B cell (primary cell): ENCODE measurements around the gene KRT71. TPM values are rescaled to one million over a fixed set of nuclear protein-coding genes. Genes with fewer than 3 reads are reported as not detected.

Experiments
- ATAC-seq: fragments of 200-7000 bp; cut with Tn5 transposase; one replicate; pipeline ENCODE4 v1.10.0; 2021; ENCODE audit warnings: low read depth, mild to moderate bottlenecking, moderate number of reproducible peaks, moderate library complexity
- CTCF ChIA-PET: fragments of 350-600 bp; sonication (Branson Sonifier 250); formaldehyde crosslinking; loops from one replicate; lab custom pipeline; 2021; ENCODE audit warnings: antibody characterized with exemption, inconsistent platforms; lab: Charles Lee
- POLR2A ChIA-PET: fragments of 350-600 bp; sonication (Branson Sonifier 250); formaldehyde crosslinking; loops from one replicate; lab custom pipeline; 2021; ENCODE audit warnings: antibody characterized with exemption; lab: Charles Lee
- DNase-seq: peaks from one replicate; pipeline ENCODE4 v3.0.0; 2013
- H2AFZ ChIP-seq: 2 replicates; pipeline ENCODE4 v1.6.1; 2012; ENCODE audit warnings: mild to moderate bottlenecking, low read depth, low read length; ENCODE audit not compliant: insufficient read depth, poor library complexity, severe bottlenecking
- H3K27ac ChIP-seq, 2 donors: 1 replicate in 1 of 2; 2 replicates in 1 of 2; pipeline ENCODE4 v1.5.1; 2012 to 2013; ENCODE audit warnings: low read length in 2 of 2, mild to moderate bottlenecking in 2 of 2, moderate library complexity in 1 of 2
- H3K27me3 ChIP-seq, 4 experiments: fragments of 200-600 bp in 1 of 4; sonication (generic) in 1 of 4; replicated peaks in 1 of 4; 1 replicate in 2 of 4; 2 replicates in 2 of 4; pipeline versions ENCODE4 v1.6.1 to v1.7.0; 2013 to 2016; ENCODE audit warnings: low read length in 3 of 4, mild to moderate bottlenecking in 2 of 4, mixed read lengths in 1 of 4, moderate library complexity in 1 of 4; ENCODE audit not compliant: insufficient read depth in 4 of 4, control insufficient read depth in 3 of 4; ENCODE audit errors: control extremely low read depth in 1 of 4
- H3K36me3 ChIP-seq, 2 experiments: replicated peaks in 1 of 2; 1 replicate in 1 of 2; 2 replicates in 1 of 2; pipeline versions ENCODE4 v1.6.1 to v1.7.1; 2013; ENCODE audit warnings: low read length in 1 of 2; ENCODE audit not compliant: insufficient read depth in 2 of 2, control insufficient read depth in 1 of 2; ENCODE audit errors: control extremely low read depth in 1 of 2, extremely low read depth in 1 of 2
- H3K4me1 ChIP-seq, 2 donors: fragments of 200-600 bp in 1 of 2; sonication (generic) in 1 of 2; 1 replicate in 1 of 2; 2 replicates in 1 of 2; pipeline versions ENCODE4 v1.5.1 to v1.6.1; 2013 to 2017; ENCODE audit warnings: low read length in 2 of 2; ENCODE audit not compliant: control insufficient read depth in 2 of 2, insufficient read depth in 2 of 2
- H3K4me2 ChIP-seq: replicated peaks from 2 replicates; pipeline ENCODE3; 2012; ENCODE audit warnings: mild to moderate bottlenecking, low read depth, low read length; ENCODE audit not compliant: poor library complexity, severe bottlenecking
- H3K4me3 ChIP-seq, 5 experiments: fragments of 200-600 bp in 1 of 5; sonication (generic) in 1 of 5; 1 replicate in 3 of 5; 2 replicates in 2 of 5; pipeline versions ENCODE4 v1.5.1 to v1.7.0; 2011 to 2016; ENCODE audit warnings: low read length in 4 of 5, mild to moderate bottlenecking in 4 of 5, low read depth in 2 of 5, control low read depth in 1 of 5, moderate library complexity in 1 of 5; ENCODE audit not compliant: insufficient read depth in 1 of 5; ENCODE audit errors: control extremely low read depth in 1 of 5, extremely low read depth in 1 of 5
- H3K79me2 ChIP-seq: fragments of 200-600 bp; sonication (generic); one replicate; pipeline ENCODE4 v1.6.0; 2016; ENCODE audit warnings: low read length; ENCODE audit not compliant: control insufficient read depth, insufficient read depth
- H3K9ac ChIP-seq: fragments of 200-600 bp; sonication (generic); 2 replicates; pipeline ENCODE4 v1.6.1; 2017; ENCODE audit warnings: mild to moderate bottlenecking, low read length, moderate library complexity
- H3K9me3 ChIP-seq, 3 donors: one replicate each; pipeline versions ENCODE4 v1.6.1 to v1.7.1; 2013; ENCODE audit warnings: low read length in 2 of 3; ENCODE audit not compliant: control insufficient read depth in 2 of 3, insufficient read depth in 1 of 3; ENCODE audit errors: control extremely low read depth in 1 of 3
- H4K20me1 ChIP-seq: 2 replicates; pipeline ENCODE4 v1.6.0; 2012; ENCODE audit warnings: mild to moderate bottlenecking, low read length; ENCODE audit not compliant: insufficient read depth, control insufficient read depth, poor library complexity, severe bottlenecking
- H3K27ac Mint-ChIP-seq: one replicate; pipeline ENCODE4 v1.8.0; 2021; ENCODE audit warnings: mixed read lengths
- H3K27me3 Mint-ChIP-seq: one replicate; pipeline ENCODE4 v1.8.0; 2021; ENCODE audit warnings: mixed read lengths
- H3K4me1 Mint-ChIP-seq: one replicate; pipeline ENCODE4 v1.8.0; 2021; ENCODE audit warnings: mixed read lengths
- H3K4me3 Mint-ChIP-seq: one replicate; pipeline ENCODE4 v1.8.0; 2021; ENCODE audit warnings: mixed read lengths
- H3K9me3 Mint-ChIP-seq: one replicate; pipeline ENCODE4 v1.8.0; 2022; ENCODE audit warnings: mixed read lengths; ENCODE audit not compliant: insufficient read depth
- EZH2 ChIP-seq: IDR thresholded peaks from 2 replicates; pipeline ENCODE4 v1.6.1; 2012; ENCODE audit warnings: borderline replicate concordance, low read depth, mild to moderate bottlenecking, moderate library complexity, low read length; ENCODE audit not compliant: insufficient read depth, poor library complexity, severe bottlenecking
- WGBS: methylation state at CpG from one replicate; pipeline ENCODE4 v1.1.5; 2013; ENCODE audit warnings: missing lambda C conversion rate; ENCODE audit not compliant: insufficient coverage; 5-methylcytosine and 5-hydroxymethylcytosine counted together
- intact Hi-C: fragments of 100-400 bp; cut with micrococcal nuclease; formaldehyde crosslinking; loops from one replicate; pipeline ENCODE4 v1.10.0; 2022
- polyA plus RNA-seq: library from polyadenylated mRNA; depleted of rRNA; stranded (reverse); fragments of >200 nt; gene quantifications from 2 replicates; pipeline ENCODE4 v1.2.3, GENCODE V29; 2012
- total RNA-seq, 2 donors: library from RNA; stranded (reverse); fragments of 120-200 nt in 1 of 2; gene quantifications; 1 replicate in 1 of 2; 2 replicates in 1 of 2; pipeline versions ENCODE4 v1.2.3 to v1.2.4, GENCODE V29; 2013 to 2022
- TF ChIP-seq, protein P1 (sequence below): fragments of 200-600 bp; IDR thresholded peaks from one replicate; pipeline ENCODE4 v1.8.0; 2022; ENCODE audit warnings: antibody characterized with exemption, mild to moderate bottlenecking

Gene KRT71
- total and polyA plus RNA-seq, 2 donors (not counting 1 experiment from before 2014, with no cell fraction given) = not detected

DNA sequence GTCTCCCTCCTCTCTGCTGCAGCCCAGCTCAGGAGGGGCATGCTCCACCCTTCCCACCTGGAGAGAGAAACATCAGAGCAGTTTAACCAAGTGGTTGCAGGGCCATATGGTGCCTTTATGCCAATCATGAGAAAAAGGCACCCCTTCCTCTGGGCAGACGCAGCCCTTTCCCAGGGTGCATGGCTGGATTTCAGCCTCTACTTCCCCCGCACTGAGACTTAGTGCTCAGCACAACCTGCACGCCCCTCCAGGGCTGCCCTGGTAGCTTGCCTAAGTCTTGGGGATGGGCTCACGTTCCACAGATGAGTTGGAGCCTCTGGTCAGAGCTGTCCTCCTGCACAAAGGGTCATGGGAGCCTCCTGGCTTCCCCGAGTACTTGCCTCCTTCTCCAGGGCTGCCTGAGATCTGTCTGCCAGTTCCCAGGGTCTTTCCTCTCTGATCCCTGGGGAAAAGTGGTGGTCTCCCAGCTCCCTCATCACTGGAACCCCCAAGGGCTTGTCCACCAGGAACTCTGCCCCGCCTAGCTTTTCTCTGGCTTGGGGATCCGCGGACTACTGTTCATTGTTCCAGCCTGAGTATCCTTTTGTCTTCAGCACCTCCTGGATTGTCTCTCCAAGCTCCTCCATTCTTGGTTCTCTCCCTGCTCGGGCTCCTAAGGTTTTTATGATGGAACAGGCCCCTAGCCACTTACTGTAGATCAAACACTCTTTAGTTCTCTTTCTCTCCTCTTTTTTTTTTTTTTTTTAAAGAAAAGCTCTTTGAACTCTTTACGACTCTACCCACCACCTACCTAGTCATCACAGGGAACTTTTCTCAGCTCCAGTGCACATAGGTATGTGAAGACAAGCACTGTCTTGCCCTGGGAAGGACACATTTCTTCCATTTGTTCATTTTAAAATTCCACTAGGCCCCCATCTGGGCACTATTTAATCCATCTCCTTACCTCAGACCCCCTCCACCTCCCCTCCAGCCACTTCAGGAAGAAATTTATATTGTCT is 26.8 kb upstream of the KRT71 start:
- Histone ChIP-seq H3K27me3 (peaks cover 0 to 3% (median 0%) of the 10 kb centered on the region in 4 experiments), H3K4me3 (no peak overlapping the region), H3K79me2 (no peaks in the 10 kb centered on the region), H4K20me1 (no peaks in the 10 kb centered on the region), H3K27ac (no peak overlapping the region), H3K9me3 (no peaks in the 10 kb centered on the region), H3K36me3 (no peaks in the 10 kb centered on the region), H3K4me2 (no peak overlapping the region), H2AFZ (no peak overlapping the region), H3K9ac (no peak overlapping the region), H3K4me1 (no peaks in the 10 kb centered on the region)
- no peak overlapping the region for H3K4me3 Mint-ChIP-seq
- H3K4me1 Mint-ChIP-seq = no peaks in the 10 kb centered on the region
- WGBS = 82% methylated on average over 10 of the region's 10 CpGs
- ChIA-PET POLR2A (interaction anchor here (0.6 kb wide), 1 partner anchor 306 kb away, joined by 3 read pairs; no protein-coding TSS in a partner anchor), CTCF (no interaction called here)
- H3K9me3 Mint-ChIP-seq = no peaks in the 10 kb centered on the region
- peaks cover 12% of the 10 kb centered on the region for H3K27me3 Mint-ChIP-seq
- ATAC-seq (no peak), DNase-seq (no peak)
- H3K27ac Mint-ChIP-seq = no peak overlapping the region
- TF ChIP-seq, protein P1, sequence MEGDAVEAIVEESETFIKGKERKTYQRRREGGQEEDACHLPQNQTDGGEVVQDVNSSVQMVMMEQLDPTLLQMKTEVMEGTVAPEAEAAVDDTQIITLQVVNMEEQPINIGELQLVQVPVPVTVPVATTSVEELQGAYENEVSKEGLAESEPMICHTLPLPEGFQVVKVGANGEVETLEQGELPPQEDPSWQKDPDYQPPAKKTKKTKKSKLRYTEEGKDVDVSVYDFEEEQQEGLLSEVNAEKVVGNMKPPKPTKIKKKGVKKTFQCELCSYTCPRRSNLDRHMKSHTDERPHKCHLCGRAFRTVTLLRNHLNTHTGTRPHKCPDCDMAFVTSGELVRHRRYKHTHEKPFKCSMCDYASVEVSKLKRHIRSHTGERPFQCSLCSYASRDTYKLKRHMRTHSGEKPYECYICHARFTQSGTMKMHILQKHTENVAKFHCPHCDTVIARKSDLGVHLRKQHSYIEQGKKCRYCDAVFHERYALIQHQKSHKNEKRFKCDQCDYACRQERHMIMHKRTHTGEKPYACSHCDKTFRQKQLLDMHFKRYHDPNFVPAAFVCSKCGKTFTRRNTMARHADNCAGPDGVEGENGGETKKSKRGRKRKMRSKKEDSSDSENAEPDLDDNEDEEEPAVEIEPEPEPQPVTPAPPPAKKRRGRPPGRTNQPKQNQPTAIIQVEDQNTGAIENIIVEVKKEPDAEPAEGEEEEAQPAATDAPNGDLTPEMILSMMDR = no peak
- no peak for TF ChIP-seq EZH2
- intact Hi-C loops = loop anchor here (10.0 kb wide), 1 partner anchor 295 kb away; no protein-coding TSS in a partner anchor

- Histone ChIP-seq H3K4me2 (no peak overlapping the region), H3K4me3 (no peak overlapping the region), H3K79me2 (no peaks in the 10 kb centered on the region), H2AFZ (no peak overlapping the region), H3K9ac (no peak overlapping the region), H3K36me3 (no peaks in the 10 kb centered on the region), H3K27me3 (peaks cover 0 to 3% (median 0%) of the 10 kb centered on the region in 4 experiments), H3K27ac (no peak overlapping the region), H3K9me3 (no peaks in the 10 kb centered on the region), H3K4me1 (no peaks in the 10 kb centered on the region), H4K20me1 (no peaks in the 10 kb centered on the region)
- CTCF ChIA-PET = no interaction called here
- Mint-ChIP-seq H3K27ac (no peak overlapping the region), H3K27me3 (peaks cover 10% of the 10 kb centered on the region), H3K4me1 (no peaks in the 10 kb centered on the region), H3K4me3 (no peak overlapping the region), H3K9me3 (no peaks in the 10 kb centered on the region)
- DNase-seq (no peak), ATAC-seq (no peak)
- intact Hi-C loops = no loop called here
- no CpG with 5 or more reads among the region's 3 CpGs for WGBS
- TF ChIP-seq, protein P1 = no peak
- no peak for TF ChIP-seq EZH2
- POLR2A ChIA-PET = no interaction called here
These were observed 25.5 kb upstream of the KRT71 start for GRCh38 chr12:52578469-52578868.
